ENCODE measurements around the gene XRCC1. TPM values are rescaled to one million over a fixed set of nuclear protein-coding genes. Genes with fewer than 3 reads are reported as not detected.
"Not testable (repeated sequence)": the region's sequence is repeated elsewhere in the genome, so short reads cannot be mapped to it uniquely, and the experiment has no call there.

The XRCC1 gene
- total RNA-seq, 2 experiments from 2014 or later, result 27.2 to 35.9 TPM

DNA sequence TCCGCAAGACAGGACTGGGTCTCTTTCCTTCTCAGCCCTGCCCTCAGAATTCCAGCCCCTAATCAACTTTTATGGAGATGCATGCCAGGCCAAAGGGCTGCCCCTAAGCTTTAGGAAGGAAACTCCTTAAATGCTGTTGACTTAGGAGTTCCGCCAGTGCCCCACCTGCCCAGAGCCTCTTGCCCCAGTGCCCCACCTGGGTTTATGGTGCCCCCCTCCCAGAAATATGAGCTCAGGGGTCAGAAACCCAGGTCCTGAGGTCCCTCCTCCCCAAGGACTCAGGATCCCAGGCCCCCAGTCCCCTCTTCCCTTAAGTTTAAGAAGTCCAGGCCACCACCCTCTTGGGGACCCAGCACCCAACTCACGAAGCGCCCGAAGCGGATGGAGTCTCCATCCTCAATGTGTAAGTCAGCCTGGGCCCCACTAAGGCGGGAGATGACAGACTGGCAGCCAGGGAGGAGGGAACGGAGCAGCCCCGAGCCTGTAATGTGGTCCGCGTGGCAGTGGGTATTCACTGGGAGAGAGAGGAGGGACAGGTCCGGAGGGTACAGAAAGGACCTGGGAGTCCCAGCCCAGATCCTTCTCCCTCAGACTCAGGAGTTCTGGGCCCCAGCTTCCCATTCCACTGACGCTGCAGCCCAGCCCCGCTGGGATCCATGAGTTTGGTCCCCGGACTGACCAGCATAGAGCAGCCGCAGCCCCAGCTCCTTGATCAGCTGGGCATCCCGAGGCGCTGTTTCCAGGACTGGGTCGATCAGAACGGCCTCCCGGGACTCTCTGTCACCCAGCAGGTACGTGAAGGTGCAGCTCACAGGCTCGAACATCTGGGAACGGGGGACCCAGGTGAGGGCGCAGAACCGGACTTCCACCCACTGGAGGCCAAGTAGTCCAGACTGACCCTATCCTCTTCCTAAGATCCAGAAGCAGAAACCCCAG, 49.2 kb downstream of the XRCC1 start:
- intact Hi-C loops (cut with micrococcal nuclease; ENCODE audit: unreplicated experiment), result no loop called here
- no peaks in the 10 kb centered on the region for H4K20me1 ChIP-seq (ENCODE audit: insufficient read depth, low read length)
- no TSS peak for BruUV-seq (replicated peaks)
- H3K4me1 ChIP-seq (ENCODE audit: insufficient read depth, low read length, poor library complexity, severe bottlenecking), result peaks cover 18% of the 10 kb centered on the region
- no peak for TF ChIP-seq EZH2phosphoT487 (IDR thresholded peaks at IDR 0.05; ENCODE audit: borderline replicate concordance, low read depth, low read length)
- TF ChIP-seq, protein P1, sequence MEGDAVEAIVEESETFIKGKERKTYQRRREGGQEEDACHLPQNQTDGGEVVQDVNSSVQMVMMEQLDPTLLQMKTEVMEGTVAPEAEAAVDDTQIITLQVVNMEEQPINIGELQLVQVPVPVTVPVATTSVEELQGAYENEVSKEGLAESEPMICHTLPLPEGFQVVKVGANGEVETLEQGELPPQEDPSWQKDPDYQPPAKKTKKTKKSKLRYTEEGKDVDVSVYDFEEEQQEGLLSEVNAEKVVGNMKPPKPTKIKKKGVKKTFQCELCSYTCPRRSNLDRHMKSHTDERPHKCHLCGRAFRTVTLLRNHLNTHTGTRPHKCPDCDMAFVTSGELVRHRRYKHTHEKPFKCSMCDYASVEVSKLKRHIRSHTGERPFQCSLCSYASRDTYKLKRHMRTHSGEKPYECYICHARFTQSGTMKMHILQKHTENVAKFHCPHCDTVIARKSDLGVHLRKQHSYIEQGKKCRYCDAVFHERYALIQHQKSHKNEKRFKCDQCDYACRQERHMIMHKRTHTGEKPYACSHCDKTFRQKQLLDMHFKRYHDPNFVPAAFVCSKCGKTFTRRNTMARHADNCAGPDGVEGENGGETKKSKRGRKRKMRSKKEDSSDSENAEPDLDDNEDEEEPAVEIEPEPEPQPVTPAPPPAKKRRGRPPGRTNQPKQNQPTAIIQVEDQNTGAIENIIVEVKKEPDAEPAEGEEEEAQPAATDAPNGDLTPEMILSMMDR (conservative IDR thresholded peaks at IDR 0.05; ENCODE audit: low read length), result no peak
- H3K36me3 ChIP-seq (ENCODE audit: insufficient read depth, low read length), result no peaks in the 10 kb centered on the region
- DNase-seq (ENCODE audit: low spot score), result no peak
- no peak overlapping the region for H3K27ac ChIP-seq (ENCODE audit: low read depth, low read length, poor library complexity, severe bottlenecking)
- H2AFZ ChIP-seq (ENCODE audit: low read length), result no peak overlapping the region; the same call in 1 of the 2 replicates
- no peaks in the 10 kb centered on the region for H3K9me2 ChIP-seq (ENCODE audit: insufficient read depth, low read length)
- no peak overlapping the region for H3K4me3 ChIP-seq (ENCODE audit: low read depth, low read length, poor library complexity, severe bottlenecking)
- CTCF ChIA-PET (ENCODE audit: unreplicated experiment), result no interaction called here
- H3K9me3 ChIP-seq (ENCODE audit: low read length), result no peaks in the 10 kb centered on the region
- H3K79me2 ChIP-seq (ENCODE audit: insufficient read depth, low read depth, low read length), result no peaks in the 10 kb centered on the region
- POLR2A ChIA-PET, result no interaction called here
- peak overlapping the region; percentile 86 for H3K4me2 ChIP-seq (ENCODE audit: low read length)

DNA sequence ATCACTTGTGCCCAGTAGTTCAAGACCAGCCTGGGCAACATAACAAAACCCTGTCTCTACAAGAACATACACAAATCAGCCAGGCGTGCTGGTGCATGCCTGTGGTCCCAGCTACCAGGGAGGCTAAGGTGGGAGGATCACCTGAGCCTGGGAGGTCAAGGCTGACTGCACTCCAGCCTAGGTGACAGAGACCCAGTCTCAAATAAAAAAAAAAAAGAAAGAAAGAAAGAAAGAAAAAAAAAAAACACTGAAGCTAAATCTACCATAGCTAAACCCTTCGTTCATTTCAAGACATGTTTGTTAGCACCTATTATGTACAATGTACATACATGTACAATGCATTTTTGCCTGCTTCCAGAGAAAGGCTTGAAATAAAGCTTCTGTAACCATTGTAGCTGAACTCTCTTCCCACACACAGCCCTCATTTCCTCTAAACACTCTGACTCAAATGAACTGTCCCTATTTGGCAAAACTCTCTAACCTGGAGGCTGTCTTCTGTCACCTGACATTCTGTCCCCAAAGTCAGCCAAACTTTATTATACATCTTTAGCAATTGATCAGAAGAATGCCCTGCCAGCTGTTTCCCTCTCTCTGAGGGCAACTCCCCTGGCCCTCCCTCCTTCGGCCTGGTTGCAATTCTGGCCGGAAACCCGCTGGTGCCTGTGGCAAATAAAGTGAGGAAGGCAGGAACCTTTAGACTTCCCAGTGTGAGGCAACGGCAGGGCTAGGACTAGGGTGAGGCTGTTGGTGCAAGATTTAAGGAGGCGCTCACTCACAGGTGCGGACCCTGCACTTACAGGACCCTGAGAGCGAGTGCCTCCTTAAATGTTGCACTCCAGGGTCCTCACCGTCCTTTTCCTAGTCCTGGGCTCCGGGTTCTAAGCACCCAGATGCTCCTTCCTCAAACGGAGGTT, 50.1 kb downstream of the XRCC1 start:
- TF ChIP-seq, protein P1 (conservative IDR thresholded peaks at IDR 0.05; ENCODE audit: low read length), result no peak
- TF ChIP-seq EZH2phosphoT487 (IDR thresholded peaks at IDR 0.05; ENCODE audit: borderline replicate concordance, low read depth, low read length), result no peak
- BruUV-seq (replicated peaks), result no TSS peak
- peaks cover 18% of the 10 kb centered on the region for H3K4me1 ChIP-seq (ENCODE audit: insufficient read depth, low read length, poor library complexity, severe bottlenecking)
- no peak for DNase-seq (ENCODE audit: low spot score)
- no peaks in the 10 kb centered on the region for H3K9me2 ChIP-seq (ENCODE audit: insufficient read depth, low read length)
- H3K36me3 ChIP-seq (ENCODE audit: insufficient read depth, low read length), result no peaks in the 10 kb centered on the region
- H2AFZ ChIP-seq (ENCODE audit: low read length), result no peak overlapping the region
- CTCF ChIA-PET (ENCODE audit: unreplicated experiment), result no interaction called here
- intact Hi-C loops (cut with micrococcal nuclease; ENCODE audit: unreplicated experiment), result no loop called here
- no peak overlapping the region for H3K4me3 ChIP-seq (ENCODE audit: low read depth, low read length, poor library complexity, severe bottlenecking)
- H3K27ac ChIP-seq (ENCODE audit: low read depth, low read length, poor library complexity, severe bottlenecking), result no peak overlapping the region
- no peaks in the 10 kb centered on the region for H3K9me3 ChIP-seq (ENCODE audit: low read length)
- H4K20me1 ChIP-seq (ENCODE audit: insufficient read depth, low read length), result no peaks in the 10 kb centered on the region
- H3K4me2 ChIP-seq (ENCODE audit: low read length), result peak overlapping the region; percentile 28; the same call in 1 of the 2 replicates
- H3K79me2 ChIP-seq (ENCODE audit: insufficient read depth, low read depth, low read length), result no peaks in the 10 kb centered on the region
- POLR2A ChIA-PET, result no interaction called here

DNA sequence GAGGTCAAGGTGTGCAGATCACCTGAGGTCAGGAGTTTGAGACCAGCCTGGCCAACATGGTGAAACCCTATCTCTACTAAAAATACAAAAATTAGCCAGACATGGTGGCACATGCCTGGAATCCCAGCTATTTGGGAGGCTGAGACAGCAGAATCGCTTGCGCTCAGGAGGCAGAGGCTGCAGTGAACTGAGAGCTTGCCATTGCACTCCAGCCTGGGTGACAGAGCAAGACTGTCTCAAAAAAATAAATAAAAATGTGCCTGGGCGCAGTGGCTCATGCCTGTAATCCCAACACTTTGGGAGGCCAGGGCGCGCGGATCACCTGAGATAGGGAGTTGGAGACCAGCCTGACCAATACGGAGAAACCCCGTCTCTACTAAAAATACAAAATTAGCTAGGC, 51.6 kb downstream of the XRCC1 start:
- H3K36me3 ChIP-seq (ENCODE audit: insufficient read depth, low read length); CTCF ChIA-PET (ENCODE audit: unreplicated experiment); H3K79me2 ChIP-seq (ENCODE audit: insufficient read depth, low read depth, low read length); H2AFZ ChIP-seq (ENCODE audit: low read length); DNase-seq (ENCODE audit: low spot score); H3K27ac ChIP-seq (ENCODE audit: low read depth, low read length, poor library complexity, severe bottlenecking); H3K9me3 ChIP-seq (ENCODE audit: low read length); H3K4me3 ChIP-seq (ENCODE audit: low read depth, low read length, poor library complexity, severe bottlenecking); BruUV-seq (replicated peaks); POLR2A ChIA-PET; intact Hi-C loops (cut with micrococcal nuclease; ENCODE audit: unreplicated experiment); H4K20me1 ChIP-seq (ENCODE audit: insufficient read depth, low read length); H3K9me2 ChIP-seq (ENCODE audit: insufficient read depth, low read length); H3K4me2 ChIP-seq (ENCODE audit: low read length): not testable (repeated sequence)
- H3K4me1 ChIP-seq (ENCODE audit: insufficient read depth, low read length, poor library complexity, severe bottlenecking), result peaks cover 18% of the 10 kb centered on the region

Data from OCI-LY7 (cell line).